ENCODE data around the gene NRIP1. TPM values are rescaled to one million over a fixed set of nuclear protein-coding genes. Genes with fewer than 3 reads are reported as not detected.

Gene NRIP1
- total and polyA plus RNA-seq, 2 of the 13 experiments (the other 11 are each of a cell fraction or from before 2014, with no cell fraction given): 21.0 to 69.0 TPM

GRCh38 chr21:15063081-15063813 lies 1.6 kb downstream of the NRIP1 start:
- Histone ChIP-seq H3K4me1 (ENCODE audit: insufficient read depth, low read length) (peaks cover 57% of the 10 kb centered on the region), H3K79me2 (ENCODE audit: insufficient read depth, low read length) (peaks cover 79% of the 10 kb centered on the region), H3K9me3 (ENCODE audit: low read length) (no peaks in the 10 kb centered on the region), H3K4me2 (ENCODE audit: low read depth, low read length) (peak overlapping the region; percentile 81), H3K27me3 (ENCODE audit: control insufficient read depth in 1 of 2, insufficient read depth in 2 of 2, low read length in 2 of 2) (peaks cover 0 to 4% of the 10 kb centered on the region in 2 experiments; a peak in 1 of 5 replicates), H2AFZ (ENCODE audit: low read length) (no peak overlapping the region), H3K36me3 (replicated peaks in 1 of 2; ENCODE audit: control insufficient read depth in 1 of 2, insufficient read depth in 2 of 2, low read length in 2 of 2) (no peaks in the 10 kb centered on the region), H3K27ac (ENCODE audit: extremely low read length, insufficient read depth, low read length) (peak overlapping the region; percentile 95), H4K20me1 (ENCODE audit: insufficient read depth, low read length) (peaks cover 49% of the 10 kb centered on the region), H3K9ac (ENCODE audit: insufficient read depth, low read depth, low read length) (peak overlapping the region; percentile 97), H3K4me3 (replicated peaks in 1 of 3; ENCODE audit: insufficient read depth in 1 of 3, low read depth in 2 of 3, low read length in 3 of 3) (peak overlapping the region; percentile 83 to 95 (median 92))
- ATAC-seq: no peak
- ChIA-PET POLR2A (interaction anchor here (2.2 to 2.3 kb wide), 2 partner anchors 76 to 199 kb away, joined by 17 to 33 read pairs; no protein-coding TSS in a partner anchor), CTCF (ENCODE audit: low intra/inter-chr PET ratio, low total read pairs) (no interaction called here)
- BruUV-seq (replicated peaks): TSS peak; percentile 38
- intact Hi-C loops (cut with micrococcal nuclease; ENCODE audit: unreplicated experiment) (loop anchor here (1.0 kb wide), 1 partner anchor 199 kb away; no protein-coding TSS in a partner anchor), in situ Hi-C loops (cut with HindIII; ENCODE audit: extremely low pct_ligation_motif_present, low pct_unique_long_range_greater_than_20kb) (loop anchor here (10.0 kb wide), 3 partner anchors 152 to 422 kb away; no protein-coding TSS in a partner anchor)
- TF ChIP-seq NFIC (IDR thresholded peaks at IDR 0.05; ENCODE audit: low read length) (0 out of 2 replicates have a peak, but pooled peaks have one; percentile 14), NAIF1 (CRISPR knock-in tag; IDR thresholded peaks at IDR 0.05; ENCODE audit: borderline replicate concordance) (no peak), ZFP90 (CRISPR knock-in tag; IDR thresholded peaks at IDR 0.05; ENCODE audit: borderline replicate concordance) (no peak), TEF (CRISPR knock-in tag; IDR thresholded peaks at IDR 0.05) (0 out of 2 replicates have a peak, but pooled peaks have one; percentile 29), ZNF263 (CRISPR knock-in tag; IDR thresholded peaks at IDR 0.05) (peak; percentile 71), RNF219 (CRISPR knock-in tag; IDR thresholded peaks at IDR 0.05) (no peak), RBFOX2 (IDR thresholded peaks at IDR 0.05; ENCODE audit: low read depth, low read length) (peak; percentile 67), MED1 (CRISPR knock-in tag; IDR thresholded peaks at IDR 0.05) (0 out of 2 replicates have a peak, but pooled peaks have one; percentile 17), POLR2G (IDR thresholded peaks at IDR 0.05; ENCODE audit: low read depth, low read length) (peak; percentile 22; the same call in 1 of the 2 replicates), ZFP1 (CRISPR knock-in tag; IDR thresholded peaks at IDR 0.05) (no peak), SAP130 (CRISPR knock-in tag; IDR thresholded peaks at IDR 0.05; ENCODE audit: low read depth) (peak; percentile 38)
- DNase-seq (ENCODE audit: low spot score): peak; percentile 29
- WGBS (ENCODE audit: low lambda C conversion rate): 2% methylated on average over 11 of the region's 11 CpGs
- FAIRE-seq: no peak

Measured in HepG2 (cell line).